NCI-H446 treated with DMSO at 0.1 percent for 48 hours (cell line): Measurements from ENCODE around the gene GAB3.

Experiments
- DNase-seq: peaks from one replicate; lab custom pipeline; 2025; lab: John Stamatoyannopoulos, UW

GAB3 gene

DNA sequence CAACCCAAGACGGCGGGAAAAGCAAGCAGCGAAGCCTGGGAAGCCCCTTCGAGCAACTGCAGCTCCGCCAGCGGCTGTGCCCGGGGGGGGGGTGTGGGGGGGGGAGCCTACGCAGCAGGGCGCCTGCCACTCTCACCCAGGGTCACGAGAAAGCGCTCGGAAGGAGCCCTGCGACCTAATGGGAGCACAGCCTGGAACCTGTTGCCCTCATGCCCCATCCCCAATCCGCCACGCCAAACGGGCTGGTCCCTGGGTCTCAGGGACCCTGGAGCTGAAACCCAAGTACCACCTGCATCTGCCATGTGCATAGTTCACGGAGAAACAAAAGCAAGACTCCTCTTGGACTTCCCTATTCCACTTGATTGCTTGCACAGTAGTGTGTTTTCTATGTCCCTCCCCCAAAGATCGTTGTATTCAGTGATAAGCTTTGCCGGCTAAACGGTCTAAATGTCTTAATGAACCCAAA is 359 bp upstream of the GAB3 start:
- DNase-seq, result no peak

GRCh38 chrX:154749856-154750255 is 1.0 kb downstream of the GAB3 start:
- no peak for DNase-seq

- DNase-seq, result peak; percentile 5
Measured at GRCh38 chrX:154748712-154749339, 2.1 kb downstream of the GAB3 start.

- DNase-seq, result no peak
Measured at GRCh38 chrX:154742613-154743012, 8.3 kb downstream of the GAB3 start.

- no peak for DNase-seq
Measured at GRCh38 chrX:154739952-154740465, 10.9 kb downstream of the GAB3 start.

- DNase-seq, result no peak
Measured at GRCh38 chrX:154738011-154738738, 12.7 kb downstream of the GAB3 start.

GRCh38 chrX:154737136-154737535 is 13.7 kb downstream of the GAB3 start:
- DNase-seq, result no peak

DNA sequence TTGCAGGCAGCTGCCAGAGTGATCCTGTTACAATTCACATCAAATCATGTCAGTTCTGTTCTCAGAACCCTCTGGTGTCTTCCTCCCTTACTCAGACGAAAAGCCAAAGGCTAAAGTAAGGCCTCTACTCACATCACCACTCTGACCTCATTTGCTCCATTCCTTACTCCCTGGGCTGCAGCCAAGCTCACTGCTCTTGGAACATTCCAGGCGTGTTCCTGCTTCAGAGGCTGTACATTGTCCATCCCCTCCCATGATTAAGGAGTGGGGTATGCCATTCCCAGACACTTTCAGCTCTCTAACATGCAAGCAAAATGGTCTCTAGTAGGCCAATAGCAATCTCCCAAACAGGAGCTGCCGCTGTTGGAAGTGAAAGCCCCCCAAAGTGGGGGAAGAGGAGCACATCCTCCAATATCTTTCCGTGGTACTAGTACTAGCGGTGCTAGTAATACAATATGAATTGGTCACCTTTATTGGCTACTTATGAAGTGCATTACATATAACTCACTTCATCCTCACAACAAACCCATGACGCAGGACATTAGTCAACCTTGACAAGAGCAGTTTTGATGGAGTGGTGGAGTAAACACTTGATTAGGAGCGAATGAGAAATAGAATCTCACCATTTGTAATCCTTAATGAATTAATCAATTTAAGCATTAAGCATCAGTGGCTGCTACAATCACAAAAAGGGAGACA is 15.0 kb downstream of the GAB3 start:
- DNase-seq, result no peak

DNA sequence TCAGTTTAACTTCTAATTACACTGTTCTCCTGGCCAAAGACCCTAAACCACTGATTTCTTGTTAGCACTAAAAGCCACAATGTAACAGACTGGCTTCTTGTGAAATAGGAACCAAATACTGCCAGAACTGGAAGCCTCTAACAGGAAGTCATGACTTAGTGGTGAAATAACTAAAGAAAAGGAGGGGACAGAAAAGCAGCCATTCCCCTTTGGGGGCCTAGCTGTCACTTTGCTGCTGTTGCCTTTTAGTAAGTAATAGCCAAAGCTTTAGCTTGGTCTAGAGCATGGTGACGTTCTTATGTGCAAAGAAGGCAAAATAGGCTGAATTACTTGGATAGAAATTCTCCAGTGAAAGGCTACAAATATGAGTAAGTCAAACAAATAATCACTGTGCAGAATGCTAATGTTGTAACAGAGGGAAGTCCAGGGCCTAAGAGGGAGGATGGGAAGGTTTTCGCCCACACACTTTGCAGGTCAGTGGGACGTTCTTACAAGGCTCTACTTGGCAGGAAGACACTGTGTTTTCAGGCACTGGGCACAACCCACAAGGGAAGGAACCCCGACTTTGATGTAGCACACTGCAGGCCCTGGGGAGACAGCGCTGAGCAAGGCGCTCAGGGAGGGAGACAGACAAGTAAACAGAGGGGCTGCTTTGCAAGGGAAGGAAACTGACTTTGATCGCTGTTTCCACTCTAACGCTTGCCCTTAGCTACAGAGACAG is 16.7 kb downstream of the GAB3 start:
- no peak for DNase-seq

GRCh38 chrX:154733066-154733425 is 17.8 kb downstream of the GAB3 start:
- DNase-seq, result no peak

- no peak for DNase-seq
Measured at GRCh38 chrX:154732421-154733065, 18.3 kb downstream of the GAB3 start.

GRCh38 chrX:154731881-154732280 is 19.0 kb downstream of the GAB3 start:
- DNase-seq, result no peak

GRCh38 chrX:154731184-154731583 is 19.7 kb downstream of the GAB3 start:
- no peak for DNase-seq

DNA sequence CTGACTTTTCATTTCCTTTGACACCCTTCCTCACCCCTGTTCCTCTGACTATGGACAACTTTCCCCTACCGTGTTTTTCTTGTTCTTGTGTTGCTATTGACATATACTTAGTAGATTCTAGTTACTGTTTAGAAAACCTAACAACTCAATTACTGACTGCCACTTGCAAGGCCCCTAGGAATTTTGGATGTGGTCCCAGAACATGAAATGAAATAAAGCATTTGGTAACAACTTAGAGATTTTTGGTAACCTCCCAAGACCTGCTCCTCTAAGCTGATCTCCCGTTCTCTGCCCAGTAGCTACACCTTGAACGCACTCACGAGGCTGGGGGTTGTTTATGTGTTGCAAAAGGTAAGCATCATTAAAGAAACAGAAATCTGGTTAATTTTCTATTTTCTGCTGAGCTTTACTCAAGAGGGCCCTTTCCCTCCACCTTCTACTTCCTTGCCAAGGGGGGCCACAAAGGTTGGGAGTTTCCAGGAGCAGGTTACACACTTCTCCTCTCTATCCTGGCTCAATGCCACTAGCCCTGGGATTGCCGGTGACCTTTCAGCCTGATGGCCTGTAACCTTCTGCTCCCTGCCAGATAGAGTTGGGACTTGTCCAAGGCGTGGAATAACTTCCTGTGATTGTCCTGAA is 20.5 kb downstream of the GAB3 start:
- DNase-seq, result no peak

DNA sequence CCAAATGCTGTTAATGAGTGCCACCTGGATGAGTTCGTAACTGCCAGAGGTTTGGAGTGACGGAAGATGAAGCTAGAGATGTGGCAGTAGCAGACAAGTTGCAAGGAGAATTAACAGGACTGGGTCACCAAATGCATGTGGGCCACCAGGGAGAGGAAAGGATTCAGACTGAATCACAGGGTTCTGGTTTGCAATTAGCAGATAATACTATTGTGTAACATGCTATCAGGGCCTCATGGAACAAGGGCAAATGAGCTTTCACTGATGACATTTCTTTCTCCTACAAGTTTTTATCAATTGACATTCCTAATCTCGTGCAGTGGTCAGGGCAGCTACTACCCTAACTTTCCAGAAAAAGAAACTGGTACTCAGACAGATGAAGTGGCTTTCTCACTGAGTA is 21.4 kb downstream of the GAB3 start:
- DNase-seq, result no peak

DNA sequence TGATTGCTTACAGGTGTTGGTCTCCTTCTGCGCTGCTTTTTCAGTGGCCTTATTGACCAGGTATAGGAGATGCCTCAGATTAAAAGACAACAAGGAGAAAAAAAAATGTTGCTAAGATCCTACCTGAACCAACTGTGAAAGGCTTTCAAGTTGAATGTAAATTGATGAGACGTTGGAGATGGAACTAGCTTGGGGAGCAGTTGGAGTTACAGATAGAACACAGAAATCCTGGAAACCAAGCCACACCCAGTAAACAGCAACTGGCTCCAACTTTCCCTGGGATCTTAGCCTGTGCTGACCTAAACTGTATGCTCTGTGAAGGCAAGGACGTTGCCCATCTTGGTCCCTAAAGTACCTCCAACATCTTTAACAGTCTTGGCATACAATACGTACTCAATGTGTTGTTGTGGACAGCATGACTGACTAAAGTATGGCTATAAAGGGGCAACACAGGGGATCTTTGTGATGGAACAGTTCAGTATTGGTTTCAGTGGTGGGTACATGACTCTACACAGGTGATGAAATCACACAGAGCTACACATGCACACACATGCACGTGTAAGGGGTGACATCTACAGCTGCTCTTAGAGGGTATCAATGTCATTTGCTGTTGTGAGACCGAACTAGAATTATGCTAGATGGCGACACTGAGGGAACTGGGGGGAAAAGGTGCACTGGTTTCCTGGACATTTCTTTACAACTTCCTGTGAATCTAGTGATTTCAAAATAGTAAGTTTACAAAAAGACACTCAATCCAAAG is 22.3 kb downstream of the GAB3 start:
- DNase-seq, result no peak

GRCh38 chrX:154727871-154728270 is 23.0 kb downstream of the GAB3 start:
- no peak for DNase-seq

- DNase-seq, result no peak
Measured at GRCh38 chrX:154727418-154727817, 23.5 kb downstream of the GAB3 start.

- no peak for DNase-seq
Measured at GRCh38 chrX:154724993-154725756, 25.7 kb downstream of the GAB3 start.

- no peak for DNase-seq
Measured at GRCh38 chrX:154721155-154721554, 29.7 kb downstream of the GAB3 start.
